CD4-positive, alpha-beta T cell treated with Interleukin-10 for 1 hour (primary cell): ENCODE results near the gene KCNIP4.

Experiments
- DNase-seq: peaks from one replicate; pipeline ENCODE4 v3.0.0-alpha.2; 2020

Gene KCNIP4

DNA sequence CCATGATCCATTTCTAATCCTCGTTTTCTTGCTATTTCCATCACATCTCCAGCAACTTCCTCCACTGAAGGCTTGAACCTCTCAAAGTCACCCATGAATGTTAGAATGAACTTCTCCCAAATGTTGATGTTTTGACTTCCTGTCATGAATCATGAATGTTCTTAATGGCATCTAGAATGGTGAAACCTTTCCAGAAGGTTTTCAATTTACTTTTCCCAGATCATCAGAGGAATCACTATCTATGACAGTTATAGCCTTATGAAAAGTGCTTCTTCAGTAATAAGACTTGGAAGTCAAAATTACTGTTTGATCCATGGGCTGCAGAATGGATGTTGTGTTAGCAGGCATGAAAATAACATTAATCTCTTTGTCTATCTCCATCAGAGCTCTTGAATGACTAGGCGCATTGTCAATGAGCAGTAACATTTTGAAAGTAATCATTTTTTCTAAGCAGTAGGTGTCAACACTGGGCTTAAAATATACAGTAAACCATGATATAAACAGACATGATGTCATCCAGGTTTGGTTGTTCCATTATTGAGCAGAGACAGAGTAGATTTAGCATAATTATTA, 268.2 kb downstream of the KCNIP4 start:
- DNase-seq = no peak

DNA sequence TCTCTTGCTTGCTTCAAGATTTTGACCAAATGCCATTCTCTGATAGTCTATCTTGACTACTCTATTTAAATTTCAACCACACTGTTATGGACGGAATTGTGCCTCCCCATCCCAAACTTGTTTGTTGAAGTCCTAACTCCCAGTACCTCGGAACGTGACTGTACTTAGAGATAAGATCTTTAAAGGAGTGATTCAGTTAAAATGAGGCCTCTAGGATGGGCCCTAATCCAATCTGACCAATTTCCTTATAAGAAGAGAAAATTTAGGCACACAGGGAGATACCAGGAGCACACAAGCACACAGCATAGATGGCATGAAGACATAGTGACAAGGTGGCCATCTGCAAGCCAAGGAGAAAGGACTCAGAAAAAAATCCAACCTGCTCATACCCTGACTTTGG, 269.9 kb downstream of the KCNIP4 start:
- DNase-seq = no peak

DNA sequence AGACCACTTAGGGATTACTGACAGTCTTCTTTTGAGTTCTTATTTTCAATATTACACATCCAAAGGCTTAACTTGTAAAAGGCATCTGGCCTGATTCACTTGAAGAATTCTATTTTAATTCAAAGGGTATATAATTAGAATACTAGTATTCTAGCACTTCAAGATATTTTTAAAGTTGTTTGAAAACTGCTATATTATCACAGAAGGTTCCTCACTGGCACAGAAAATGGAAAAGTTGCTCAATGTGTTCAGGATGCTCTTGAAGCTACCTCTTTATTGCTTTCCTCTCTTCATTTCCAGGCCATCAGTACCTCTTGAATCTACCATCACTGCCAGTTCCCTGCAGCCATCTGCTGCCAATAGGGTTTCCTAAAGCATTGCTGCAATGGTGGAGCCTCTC, 271.4 kb downstream of the KCNIP4 start:
- DNase-seq = no peak

DNA sequence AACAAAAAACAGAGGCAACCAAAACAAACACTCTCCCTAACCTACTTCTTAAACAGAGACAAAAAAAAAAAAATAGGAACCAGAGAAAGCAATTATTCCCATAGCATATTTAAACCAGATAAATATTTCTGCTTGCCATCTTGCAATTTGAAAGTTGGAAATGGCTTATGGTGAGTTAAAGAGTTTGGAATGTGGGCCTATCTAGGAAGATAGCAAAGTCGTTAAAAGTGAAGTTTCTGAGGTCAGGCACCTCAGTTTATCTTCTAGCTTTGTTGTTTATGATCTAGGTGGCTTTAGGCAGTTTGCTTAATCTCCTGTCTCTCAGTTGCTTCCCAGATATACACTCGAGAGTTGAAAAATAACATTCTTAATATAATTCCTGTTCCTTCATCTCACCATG, 284.2 kb downstream of the KCNIP4 start:
- DNase-seq = no peak

DNA sequence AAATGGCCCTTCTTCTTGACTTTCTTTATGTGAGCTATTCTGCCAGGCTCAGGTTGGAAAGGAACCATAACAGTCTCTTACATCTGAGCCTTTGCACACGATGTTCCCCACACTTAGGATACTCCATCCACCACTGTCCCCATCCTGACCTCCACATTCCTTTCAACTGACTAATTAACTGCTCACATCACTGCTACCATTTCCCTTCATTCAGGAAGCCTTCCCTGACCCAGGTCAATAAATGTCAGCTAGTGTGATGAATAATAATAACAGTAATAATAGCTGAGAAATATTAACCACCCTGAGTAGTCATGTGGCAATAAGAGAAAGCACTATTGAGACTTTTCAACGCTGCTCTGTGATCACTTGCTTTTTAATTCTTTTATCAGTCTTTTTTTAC, 291.7 kb downstream of the KCNIP4 start:
- DNase-seq = no peak

DNA sequence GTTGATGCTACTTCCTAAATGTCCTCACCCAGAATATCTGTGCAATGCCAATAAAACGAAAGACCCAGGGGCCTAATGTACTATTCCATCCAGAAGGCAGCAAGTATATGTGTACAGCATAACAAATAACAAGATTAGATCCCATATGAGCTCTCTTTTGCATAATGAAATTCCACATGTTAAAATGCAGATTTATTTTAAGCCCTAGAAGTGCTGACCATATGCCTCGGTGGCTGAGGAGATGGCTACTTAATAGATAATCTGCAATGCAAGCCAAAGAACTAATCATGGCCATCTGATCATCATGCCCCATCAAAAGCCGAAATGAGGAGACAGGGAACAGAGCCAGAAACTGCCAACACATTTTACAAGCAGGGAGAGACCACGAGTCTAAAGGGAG, 293.5 kb downstream of the KCNIP4 start:
- DNase-seq = no peak

DNA sequence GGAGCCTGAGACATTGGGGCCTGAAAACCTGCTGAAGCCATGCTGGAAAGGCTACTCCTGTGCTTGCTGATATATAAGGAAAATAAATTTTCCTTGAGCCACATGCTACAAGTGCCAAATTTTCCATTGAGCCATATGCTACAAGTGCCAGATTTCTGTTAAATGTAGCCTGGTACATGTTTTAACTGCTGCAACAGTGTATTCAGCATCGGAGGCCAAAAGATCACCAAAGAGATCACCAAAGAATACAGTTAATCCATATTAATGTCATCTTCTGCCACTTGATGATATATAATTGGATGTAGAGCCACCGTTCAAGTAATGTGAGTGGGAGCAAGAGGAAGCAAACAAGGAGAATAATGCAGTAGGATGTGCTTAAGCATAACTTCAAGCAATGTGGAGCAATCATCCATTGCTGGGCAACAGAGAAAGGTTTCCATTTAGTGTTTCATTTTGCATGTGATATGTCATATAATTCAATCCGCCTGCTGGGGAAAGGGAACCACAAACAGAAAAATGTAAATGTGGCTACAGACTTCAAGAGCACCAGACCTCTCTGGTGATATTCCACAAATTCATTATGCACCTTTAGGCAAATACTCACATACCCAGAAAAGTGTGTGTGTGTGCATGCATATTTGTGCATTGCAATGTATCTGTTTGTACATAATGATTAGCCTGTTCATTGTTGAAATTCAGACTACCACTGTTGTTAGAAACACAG, 295.9 kb downstream of the KCNIP4 start:
- DNase-seq = no peak

DNA sequence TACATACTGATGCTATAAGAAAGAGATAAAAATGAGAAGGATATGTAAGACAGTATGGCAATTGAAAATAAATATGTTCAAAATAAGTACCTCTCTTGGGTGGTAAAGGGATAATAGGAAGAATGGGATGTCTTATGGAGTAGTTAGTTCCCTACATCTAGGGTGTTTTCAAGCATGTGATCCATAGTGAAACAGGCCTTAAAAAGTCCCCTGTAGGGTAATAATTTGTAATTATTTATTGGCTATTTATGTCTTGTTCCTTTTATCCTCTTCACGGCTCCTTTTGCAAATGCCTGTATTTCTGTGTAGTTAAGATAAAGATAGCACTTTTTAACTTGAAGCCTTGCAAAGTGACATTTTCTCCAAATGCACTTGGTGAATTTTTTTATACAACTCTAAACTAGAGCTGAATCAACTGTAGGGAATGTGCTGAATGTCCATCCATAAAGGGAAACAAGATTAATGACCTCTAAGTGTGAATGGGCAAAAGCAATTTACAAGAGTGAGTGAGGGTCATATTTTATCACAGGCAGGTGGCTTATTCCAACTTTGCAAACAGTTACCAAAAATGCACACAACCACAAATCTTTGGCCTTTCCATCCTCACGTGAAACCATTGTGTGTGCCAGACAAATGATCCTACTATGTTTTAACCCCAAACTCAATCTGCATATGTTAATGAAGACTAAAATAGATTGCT, 299.0 kb downstream of the KCNIP4 start:
- no peak for DNase-seq

DNA sequence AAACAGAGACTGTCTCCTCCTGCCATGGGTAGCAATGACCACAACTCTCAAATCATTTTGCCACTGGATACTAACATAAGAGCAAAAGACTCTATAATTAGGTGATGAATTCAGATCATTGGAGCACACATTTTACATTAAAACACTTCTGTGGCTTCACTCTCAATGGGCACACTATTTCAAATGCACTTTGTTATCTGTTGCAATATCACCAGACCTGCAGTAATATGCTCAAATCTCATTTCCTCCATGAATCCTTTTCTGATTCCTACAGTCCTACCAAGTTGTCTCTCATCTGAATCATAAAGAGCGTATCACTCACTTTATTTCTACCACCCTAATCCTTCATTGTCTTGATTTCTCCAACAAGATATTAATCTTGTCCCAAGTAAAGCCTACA, 302.8 kb downstream of the KCNIP4 start:
- no peak for DNase-seq

DNA sequence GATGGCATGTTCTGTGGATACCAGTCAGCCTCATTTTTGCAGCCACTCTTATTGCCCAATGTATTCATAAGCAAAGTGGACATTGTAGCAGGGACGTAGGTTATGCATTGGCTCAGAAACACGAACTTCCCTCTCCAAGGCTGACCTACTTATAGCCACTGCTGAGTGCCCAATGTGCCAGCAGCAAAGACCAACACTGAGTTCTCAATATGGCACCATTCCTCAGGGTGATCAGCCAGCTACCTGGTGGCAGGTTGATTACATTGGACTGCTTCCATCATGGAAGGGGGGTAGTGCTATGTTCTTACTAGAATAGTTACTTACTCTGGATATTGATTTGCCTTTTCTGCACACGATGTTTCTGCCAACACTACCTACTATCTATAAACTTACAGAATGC, 306.9 kb downstream of the KCNIP4 start:
- no peak for DNase-seq

DNA sequence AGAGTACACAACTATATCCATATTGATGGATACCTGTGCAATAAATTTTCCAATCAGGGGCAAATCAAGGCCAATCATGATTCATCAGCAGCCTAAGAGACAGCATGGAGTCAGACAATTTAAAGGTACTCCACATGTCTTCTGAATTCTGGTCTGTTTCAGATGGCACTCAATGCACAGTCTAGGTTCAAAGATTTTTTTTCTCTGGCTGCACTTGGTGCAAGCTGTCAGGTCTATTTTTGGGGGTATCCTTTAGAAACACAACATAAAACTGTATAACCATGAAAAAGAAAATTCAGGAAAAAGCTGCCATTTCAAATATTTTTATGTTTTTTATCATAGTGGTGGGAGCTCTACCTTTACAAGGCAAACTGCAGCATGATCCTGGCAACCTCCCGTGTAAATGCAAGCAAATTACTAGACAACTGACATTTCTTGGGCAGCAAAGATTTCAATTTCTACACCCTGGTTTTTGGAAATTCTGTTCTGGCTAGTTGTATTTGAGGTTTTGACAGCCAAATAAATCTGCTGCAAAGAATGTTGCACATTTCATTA, 310.3 kb downstream of the KCNIP4 start:
- DNase-seq = no peak

DNA sequence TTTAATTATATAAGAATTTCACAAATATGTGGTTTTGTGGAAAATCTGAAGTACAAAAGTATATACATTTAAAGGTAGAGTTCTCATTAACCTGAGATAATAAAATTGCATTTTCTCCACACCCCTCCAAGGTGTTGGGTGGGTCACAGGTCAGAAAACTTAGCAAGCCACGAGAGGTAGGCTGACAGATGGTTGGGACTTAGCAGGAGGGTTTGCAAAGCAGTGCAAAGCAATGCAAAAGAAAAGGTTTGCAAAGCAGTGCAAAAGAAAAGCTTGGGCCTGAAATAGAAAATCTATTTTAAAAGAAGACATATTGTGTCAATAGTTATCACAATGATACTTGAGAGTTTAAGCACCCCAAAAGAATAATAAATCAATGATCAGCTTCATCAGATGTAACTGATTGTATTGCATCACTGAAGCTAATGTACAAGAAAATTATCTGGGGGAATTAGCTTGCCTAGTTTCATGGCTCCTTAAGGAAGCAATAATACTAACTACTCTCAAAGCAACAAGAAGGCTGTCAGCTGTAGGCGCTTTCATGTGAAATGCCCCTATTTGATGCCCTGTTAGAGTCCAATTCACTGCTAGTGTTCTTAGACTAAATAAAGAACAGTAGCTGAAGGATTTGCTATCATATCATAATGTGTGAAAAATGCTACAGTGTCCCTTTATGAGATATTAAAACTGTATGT, 319.5 kb downstream of the KCNIP4 start:
- no peak for DNase-seq

DNA sequence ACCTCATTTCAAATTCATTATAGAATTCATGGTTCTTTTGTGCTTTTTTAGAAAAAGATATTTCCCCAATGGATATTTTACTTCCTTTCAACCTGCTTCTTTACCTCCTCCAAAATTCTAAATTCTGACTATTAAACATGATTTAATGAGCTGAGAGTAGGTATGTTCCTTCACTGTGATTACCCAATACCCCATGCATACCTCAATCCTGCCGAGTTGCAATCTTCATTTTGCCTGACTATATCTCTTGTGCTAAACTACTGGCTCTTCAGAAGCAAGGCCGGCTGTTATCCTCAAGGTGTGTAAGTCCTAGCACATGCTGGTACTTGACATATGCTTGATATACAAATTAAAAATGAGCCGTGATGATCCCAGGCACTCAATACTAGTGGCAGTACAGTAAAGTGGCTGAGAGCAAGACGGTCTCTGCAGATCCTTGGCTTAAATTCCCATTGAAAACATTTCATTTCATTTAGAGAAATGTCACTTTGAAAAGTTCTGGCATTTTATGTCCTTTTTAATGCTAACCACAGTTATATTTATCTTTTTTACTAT, 320.4 kb downstream of the KCNIP4 start:
- DNase-seq = no peak

DNA sequence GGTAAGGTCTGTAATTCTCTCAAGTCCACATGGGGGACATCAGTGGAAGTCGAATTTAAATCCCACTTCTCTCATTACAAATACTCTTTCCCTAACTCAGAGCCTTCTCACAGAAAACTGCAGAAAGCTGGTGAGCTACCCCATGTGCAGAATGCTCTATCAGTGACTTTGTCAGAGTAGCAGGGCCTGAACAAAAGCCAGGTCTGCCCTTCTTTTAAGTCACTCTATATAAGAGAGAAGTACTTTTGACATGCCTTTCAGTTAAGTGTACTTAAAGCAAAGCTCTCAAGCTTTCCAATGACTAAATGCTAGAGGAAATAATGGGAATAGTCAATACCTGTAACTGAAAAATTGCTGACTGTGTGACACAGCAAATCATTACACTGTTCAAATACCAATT, 323.1 kb downstream of the KCNIP4 start:
- no peak for DNase-seq

DNA sequence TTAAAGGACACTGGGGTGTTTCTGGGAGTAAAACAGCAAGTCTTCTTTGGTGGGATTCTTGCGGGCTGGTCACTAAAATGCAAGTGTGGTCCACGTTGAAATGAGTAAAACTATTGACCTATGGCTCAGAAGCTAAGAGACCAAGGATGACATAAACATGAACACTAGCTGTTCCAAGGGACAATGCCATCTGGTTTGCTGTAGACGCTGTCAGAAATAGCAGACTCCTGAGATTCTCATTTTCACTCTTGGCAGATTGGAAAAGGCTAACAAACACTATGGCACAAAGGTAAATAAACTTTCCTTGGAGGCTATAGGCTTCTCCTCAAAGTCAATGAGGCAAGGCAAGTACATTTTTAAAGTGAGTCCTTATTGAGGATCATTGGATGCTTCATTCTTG, 343.6 kb downstream of the KCNIP4 start:
- no peak for DNase-seq

DNA sequence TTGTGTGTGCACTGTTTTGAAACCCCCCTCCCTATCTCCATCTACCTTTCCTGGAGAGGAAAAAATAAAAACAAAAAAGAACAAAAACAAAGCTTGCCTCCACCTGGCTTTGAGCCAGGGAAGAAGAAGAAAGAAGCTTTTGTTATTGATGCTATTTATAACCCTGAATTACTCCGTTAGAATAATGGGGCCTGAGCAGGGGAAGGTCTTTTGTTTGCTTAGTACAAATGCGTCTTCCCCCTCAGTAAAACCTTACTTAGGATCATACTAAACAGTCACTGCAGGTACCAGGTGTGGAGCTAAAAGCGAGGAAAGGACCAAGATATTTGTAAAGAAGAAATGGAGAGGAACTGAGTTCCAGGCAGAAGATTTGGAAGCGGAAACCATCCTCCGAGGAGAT, 352.1 kb downstream of the KCNIP4 start:
- DNase-seq = no peak

DNA sequence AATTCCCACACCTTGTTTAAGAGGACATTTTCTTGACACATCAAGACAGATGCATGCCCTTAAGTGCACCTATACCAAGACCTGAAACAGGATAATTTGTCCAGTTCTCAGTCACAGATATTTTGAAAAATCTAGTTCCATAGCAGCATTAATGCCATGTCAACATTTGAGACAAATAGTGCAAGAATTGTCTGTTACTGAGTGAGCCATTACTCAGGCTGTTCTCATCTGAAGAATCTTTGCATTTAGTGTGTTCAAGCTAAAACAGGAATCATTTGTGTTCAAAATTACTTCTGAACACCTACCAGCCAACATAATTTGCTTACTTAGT, 354.9 kb downstream of the KCNIP4 start:
- no peak for DNase-seq

DNA sequence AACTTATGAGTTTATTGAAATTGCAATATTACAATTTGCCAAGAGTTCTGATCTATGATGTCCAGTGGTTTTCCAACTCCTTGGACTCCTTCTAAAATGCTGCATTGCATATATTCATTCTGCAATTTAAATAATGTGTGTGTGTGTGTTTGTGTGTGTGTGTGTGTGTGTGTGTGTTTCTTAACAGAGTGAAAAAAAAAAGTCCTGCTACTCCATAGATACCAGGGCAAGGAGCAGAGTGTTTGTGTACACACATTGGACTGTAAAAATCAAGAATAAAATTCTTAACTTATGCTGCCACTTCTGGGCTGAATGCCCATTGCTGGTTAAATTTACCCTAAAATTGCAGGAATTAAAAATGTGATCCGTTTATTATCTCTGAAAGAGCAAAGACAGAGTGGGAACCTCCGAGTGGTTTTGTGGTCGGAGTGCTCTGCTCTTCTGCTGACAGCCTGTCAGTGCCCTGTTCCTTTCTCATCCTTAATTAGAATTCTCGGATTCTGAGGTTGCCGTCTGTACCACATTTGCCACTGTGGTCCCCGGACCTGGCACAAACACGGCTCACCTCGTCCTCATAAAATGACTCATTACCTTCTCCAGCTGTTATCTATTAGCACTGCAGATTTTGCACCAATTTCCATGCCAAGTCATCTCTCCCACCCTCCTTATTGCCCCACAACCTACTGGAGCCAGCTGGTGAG, 355.5 kb downstream of the KCNIP4 start:
- no peak for DNase-seq

DNA sequence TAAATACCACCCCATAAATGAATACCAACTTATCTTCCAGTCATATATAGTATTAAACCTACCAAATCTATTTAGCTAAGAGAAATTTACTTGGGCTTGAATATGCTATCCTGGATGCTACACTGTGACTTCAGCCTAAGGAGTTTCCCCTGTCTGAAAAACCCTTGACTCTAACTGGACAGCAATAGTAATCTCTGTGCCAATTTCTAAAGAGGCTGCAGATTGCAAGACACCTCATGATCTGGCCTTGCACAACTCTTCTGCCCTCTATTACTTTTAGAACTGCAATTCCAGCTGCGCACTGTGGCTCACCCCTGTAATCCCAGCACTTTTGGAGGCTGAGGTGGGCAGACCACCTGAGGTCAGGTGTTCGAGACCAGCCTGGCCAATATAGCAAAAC, 371.5 kb downstream of the KCNIP4 start:
- DNase-seq = no peak

DNA sequence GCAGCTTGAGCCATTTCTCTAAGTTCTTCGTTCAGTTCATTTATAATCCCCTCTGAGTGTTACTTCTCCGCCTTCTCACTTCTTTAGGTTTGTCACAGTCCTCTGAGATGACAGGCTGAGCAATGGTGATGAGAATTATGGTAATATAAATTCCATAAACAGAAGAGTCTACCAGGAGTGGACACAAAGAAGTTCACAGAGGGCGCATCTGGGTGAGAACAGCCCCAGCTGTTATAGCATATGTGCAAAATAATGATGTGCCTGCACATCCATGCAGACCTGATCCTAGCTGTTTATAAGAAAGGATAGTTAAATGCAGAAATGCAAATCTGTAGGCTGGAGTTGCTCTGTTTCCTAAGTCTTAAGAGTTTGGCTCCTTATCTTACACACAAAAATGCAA, 377.5 kb downstream of the KCNIP4 start:
- no peak for DNase-seq

DNA sequence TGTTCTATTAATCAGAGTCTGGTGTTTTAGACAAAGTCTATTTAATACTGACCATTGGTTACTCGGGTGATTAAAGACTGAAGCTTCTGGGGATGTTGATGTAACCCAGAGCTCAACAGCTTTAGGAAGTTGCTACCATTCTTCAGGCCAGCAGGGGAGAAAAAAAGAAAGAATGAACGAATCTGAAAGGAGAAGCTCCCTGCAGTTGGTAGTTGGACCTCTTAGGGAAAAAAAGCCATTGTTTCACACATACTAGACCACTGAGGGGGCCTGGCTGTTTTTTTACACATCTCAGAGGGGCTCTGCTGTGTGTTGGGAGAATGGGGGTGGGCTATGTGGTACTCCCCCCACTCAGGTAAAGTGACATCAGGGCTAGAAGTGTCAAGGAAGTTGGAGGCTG, 378.9 kb downstream of the KCNIP4 start:
- no peak for DNase-seq

DNA sequence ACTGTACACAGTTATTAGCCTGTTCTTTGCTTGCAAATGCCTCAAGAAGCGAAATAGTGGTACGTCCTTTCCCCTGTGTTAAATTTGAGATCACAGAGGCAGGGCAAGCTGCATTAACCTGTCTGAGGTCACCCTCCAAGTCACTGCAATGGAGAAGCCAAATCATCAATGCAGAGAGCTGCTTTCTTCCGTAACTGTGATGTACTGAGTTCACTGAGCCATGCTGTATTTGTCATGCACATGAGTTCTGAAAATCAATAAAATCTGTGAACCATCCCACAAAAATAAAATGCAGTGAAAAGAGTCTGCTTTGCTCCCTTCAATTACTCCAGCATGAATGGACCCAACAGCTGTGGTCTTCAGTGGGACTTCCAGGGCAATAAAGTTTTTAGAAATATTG, 393.5 kb downstream of the KCNIP4 start:
- DNase-seq = no peak

DNA sequence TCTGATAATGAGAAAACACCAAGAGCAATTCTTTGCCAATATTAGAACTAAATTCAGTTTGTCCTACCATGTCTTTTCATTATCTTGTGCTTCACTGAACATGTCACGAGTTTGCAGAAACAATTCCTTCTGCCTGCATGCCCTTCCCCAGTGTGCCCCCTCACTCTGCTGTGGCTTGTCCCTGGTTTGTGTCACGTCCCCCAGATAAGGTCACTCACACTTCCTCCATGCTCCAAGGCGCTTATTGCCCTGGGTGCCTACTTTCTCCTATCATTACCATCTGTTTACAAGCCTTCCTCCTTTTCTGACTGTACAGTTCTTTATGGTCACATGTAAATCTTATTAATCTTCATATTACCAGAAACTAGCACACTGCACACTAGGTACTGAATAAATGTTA, 394.1 kb downstream of the KCNIP4 start:
- DNase-seq = no peak
